GM18870 (cell line): ENCODE results near the gene RASGEF1C.

Source experiments
- ATAC-seq: cut with Tn5 transposase; IDR thresholded peaks from one replicate; pipeline ENCODE4 v1.9.1; 2021; ENCODE audit warnings: moderate library complexity; ENCODE audit not compliant: unreplicated experiment

Gene RASGEF1C

GRCh38 chr5:180068519-180069090, 140.4 kb downstream of the RASGEF1C start:
- ATAC-seq, result no peak

GRCh38 chr5:180067986-180068385, 141.0 kb downstream of the RASGEF1C start:
- ATAC-seq, result no peak

- no peak for ATAC-seq
Observed at GRCh38 chr5:180060192-180060591, 148.8 kb downstream of the RASGEF1C start.

- ATAC-seq, result no peak
Observed at GRCh38 chr5:180059326-180059725, 149.7 kb downstream of the RASGEF1C start.

GRCh38 chr5:180056153-180056552, 152.9 kb downstream of the RASGEF1C start:
- ATAC-seq, result no peak

GRCh38 chr5:180054226-180054625, 154.8 kb downstream of the RASGEF1C start:
- no peak for ATAC-seq

GRCh38 chr5:180053061-180053602, 155.9 kb downstream of the RASGEF1C start:
- no peak for ATAC-seq

- ATAC-seq, result no peak
Observed at GRCh38 chr5:180052211-180052818, 156.7 kb downstream of the RASGEF1C start.
